Fibroblast of pulmonary artery (primary cell): ENCODE results near the gene TIAM2.
A peak's percentile ranks its signal among the peaks of the same experiment; 100 is the strongest.

ENCODE experiments used
- DNase-seq: peaks from one replicate; pipeline ENCODE4 v3.0.0-alpha.2; 2010; ENCODE audit warnings: low read depth
- H3K4me3 ChIP-seq: replicated peaks from 2 replicates; pipeline ENCODE4 v1.5.1; 2011; ENCODE audit warnings: low read depth, mild to moderate bottlenecking, control low read depth, low read length, moderate library complexity
- CTCF ChIP-seq: IDR thresholded peaks from 2 replicates; pipeline ENCODE4 v1.5.1; 2011; ENCODE audit warnings: mild to moderate bottlenecking, control low read depth, low read length, inconsistent platforms; ENCODE audit errors: missing control alignments

The TIAM2 gene

GRCh38 chr6:155272353-155273232, 277.5 kb downstream of the TIAM2 start:
- no peak for TF ChIP-seq CTCF
- H3K4me3 ChIP-seq: no peak overlapping the region
- peak; percentile 16 for DNase-seq

DNA sequence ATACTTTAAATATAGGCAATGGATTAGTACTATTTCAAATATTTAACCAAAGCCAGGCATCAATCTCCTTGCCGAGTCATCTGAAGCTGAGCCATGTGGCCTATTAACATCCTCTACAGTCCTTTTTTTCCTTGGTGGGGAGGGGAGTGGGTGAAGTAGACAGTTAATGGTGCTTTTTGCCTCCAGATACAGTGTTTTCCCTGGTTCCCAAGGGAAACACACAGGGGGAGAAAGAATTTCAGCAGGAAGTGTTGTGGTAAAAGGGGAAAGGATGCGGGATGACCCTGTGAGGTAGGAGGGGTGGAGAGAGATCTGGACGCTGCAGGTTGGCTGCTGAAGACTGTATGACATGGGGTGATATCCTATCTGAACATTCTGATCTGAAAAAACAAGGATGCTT, 278.3 kb downstream of the TIAM2 start:
- TF ChIP-seq CTCF: no peak
- H3K4me3 ChIP-seq: no peak overlapping the region
- DNase-seq: peak; percentile 93

DNA sequence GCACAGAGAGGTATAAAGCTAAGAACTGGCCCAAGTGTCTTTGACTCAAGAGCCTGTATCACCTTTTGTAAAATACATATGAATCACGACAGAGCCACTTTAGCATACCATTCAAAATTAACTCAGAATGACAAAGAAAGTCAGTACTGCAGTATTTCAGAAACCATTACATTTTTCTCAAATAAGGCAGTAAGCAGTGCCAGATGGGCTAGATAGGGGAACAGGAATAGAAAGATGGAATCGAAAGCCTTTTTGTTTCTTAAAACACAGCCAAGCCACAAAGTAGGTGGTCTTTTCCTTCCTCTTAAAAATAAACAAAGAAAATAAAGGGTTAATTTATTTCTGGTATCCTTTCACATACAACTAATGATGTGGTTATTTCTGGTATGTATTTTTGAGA, 279.0 kb downstream of the TIAM2 start:
- no peak for TF ChIP-seq CTCF
- no peak overlapping the region for H3K4me3 ChIP-seq
- DNase-seq: no peak

GRCh38 chr6:155274533-155274932, 279.4 kb downstream of the TIAM2 start:
- no peak overlapping the region for H3K4me3 ChIP-seq
- no peak for TF ChIP-seq CTCF
- DNase-seq: peak; percentile 42

GRCh38 chr6:155275808-155276480, 280.8 kb downstream of the TIAM2 start:
- no peak overlapping the region for H3K4me3 ChIP-seq
- TF ChIP-seq CTCF: no peak
- peak; percentile 55 for DNase-seq

DNA sequence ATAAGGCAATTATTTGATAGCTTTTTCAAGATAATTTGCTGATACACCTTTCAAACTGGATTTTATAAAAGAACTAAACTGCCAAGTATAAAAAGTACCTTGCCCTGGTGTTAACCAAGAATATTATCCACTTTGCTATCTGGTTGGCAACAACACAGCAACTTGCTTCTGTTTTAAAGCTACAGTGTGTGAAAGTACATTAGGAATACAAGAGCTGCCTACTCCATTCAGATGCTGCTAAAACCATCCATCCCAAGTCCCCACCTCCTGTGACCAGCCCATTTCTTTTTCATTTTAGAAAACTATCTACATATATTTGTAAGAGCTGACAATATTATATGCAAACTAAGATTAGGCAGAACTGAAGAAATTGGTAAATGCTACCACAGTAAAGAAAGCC, 281.5 kb downstream of the TIAM2 start:
- no peak for DNase-seq
- TF ChIP-seq CTCF: no peak
- no peak overlapping the region for H3K4me3 ChIP-seq
